GM13976 (cell line): ENCODE data around the gene DUOXA1.
"Not testable (repeated sequence)": the region's sequence is repeated elsewhere in the genome, so short reads cannot be mapped to it uniquely, and the experiment has no call there.

Experiments
- DNase-seq: peaks from one replicate; pipeline ENCODE4 v3.0.0; 2012; ENCODE audit warnings: low spot score
- CTCF ChIP-seq: IDR thresholded peaks from 2 replicates; pipeline ENCODE4 v1.5.1; 2012; ENCODE audit warnings: borderline replicate concordance, mild to moderate bottlenecking; ENCODE audit not compliant: insufficient read depth; ENCODE audit errors: extremely low read depth, missing control alignments, control extremely low read depth
- in situ Hi-C: fragments of 300-500 bp; cut with MboI; formaldehyde crosslinking; loops from one replicate; pipeline ENCODE4 v1.12.0; 2022; ENCODE audit warnings: low sequenced_read_pairs, mixed read lengths, inconsistent platforms; ENCODE audit not compliant: unreplicated experiment

DUOXA1 gene

GRCh38 chr15:45087513-45087912 is 42.2 kb downstream of the DUOXA1 start:
- DNase-seq = no peak
- in situ Hi-C loops = no loop called here
- TF ChIP-seq CTCF = no peak

- no peak for DNase-seq
- TF ChIP-seq CTCF = no peak
- in situ Hi-C loops = no loop called here
These were observed 45.5 kb downstream of the DUOXA1 start for GRCh38 chr15:45084163-45084562.

GRCh38 chr15:45083223-45083622 is 46.5 kb downstream of the DUOXA1 start:
- no peak for TF ChIP-seq CTCF
- in situ Hi-C loops = no loop called here
- no peak for DNase-seq

GRCh38 chr15:45082412-45082811 is 47.3 kb downstream of the DUOXA1 start:
- DNase-seq, in situ Hi-C loops: not testable (repeated sequence)

GRCh38 chr15:45080593-45080992 is 49.1 kb downstream of the DUOXA1 start:
- in situ Hi-C loops, DNase-seq: not testable (repeated sequence)

GRCh38 chr15:45079628-45080246 is 49.9 kb downstream of the DUOXA1 start:
- DNase-seq, in situ Hi-C loops: not testable (repeated sequence)

GRCh38 chr15:45079201-45079600 is 50.5 kb downstream of the DUOXA1 start:
- in situ Hi-C loops, DNase-seq: not testable (repeated sequence)

GRCh38 chr15:45077391-45077790 is 52.3 kb downstream of the DUOXA1 start:
- in situ Hi-C loops, DNase-seq: not testable (repeated sequence)

- in situ Hi-C loops, DNase-seq: not testable (repeated sequence)
These were observed 54.0 kb downstream of the DUOXA1 start for GRCh38 chr15:45075440-45076320.

GRCh38 chr15:45073602-45074001 is 56.1 kb downstream of the DUOXA1 start:
- in situ Hi-C loops, DNase-seq: not testable (repeated sequence)

GRCh38 chr15:45069942-45070360 is 59.7 kb downstream of the DUOXA1 start:
- DNase-seq, in situ Hi-C loops: not testable (repeated sequence)
